H9 (cell line): ENCODE data around the gene KRTCAP2. TPM values are rescaled to one million over a fixed set of nuclear protein-coding genes. Genes with fewer than 3 reads are reported as not detected.
A peak's percentile ranks its signal among the peaks of the same experiment; 100 is the strongest.

Experiments used
- DNase-seq: peaks from one replicate; pipeline ENCODE4 v3.0.0-alpha.2; 2017
- H2AFZ ChIP-seq: one replicate; pipeline ENCODE4 v1.6.1; 2013; ENCODE audit warnings: mild to moderate bottlenecking, low read length, control low read depth, moderate library complexity
- H2AK5ac ChIP-seq: 2 replicates; pipeline ENCODE4 v1.6.1; 2013; ENCODE audit warnings: low read length, control low read depth, mixed read lengths; ENCODE audit not compliant: insufficient read length
- H2BK120ac ChIP-seq: one replicate; pipeline ENCODE4 v1.6.1; 2013; ENCODE audit warnings: low read depth, mild to moderate bottlenecking, low read length, control low read depth, inconsistent platforms; ENCODE audit not compliant: poor library complexity, severe bottlenecking
- H2BK12ac ChIP-seq: 2 replicates; pipeline ENCODE4 v1.6.1; 2013; ENCODE audit warnings: low read length, control low read depth, mixed read lengths, low read depth; ENCODE audit not compliant: insufficient read length
- H2BK15ac ChIP-seq: 2 replicates; pipeline ENCODE4 v1.6.1; 2013; ENCODE audit warnings: low read depth, low read length, control low read depth
- H2BK20ac ChIP-seq: one replicate; pipeline ENCODE4 v1.6.1; 2013; ENCODE audit warnings: low read depth, mild to moderate bottlenecking, low read length, control low read depth, inconsistent platforms; ENCODE audit not compliant: poor library complexity, severe bottlenecking
- H2BK5ac ChIP-seq: 2 replicates; pipeline ENCODE4 v1.6.1; 2013; ENCODE audit warnings: low read length, control low read depth, mixed read lengths; ENCODE audit not compliant: insufficient read length
- H3K14ac ChIP-seq: 2 replicates; pipeline ENCODE4 v1.6.1; 2013; ENCODE audit warnings: low read length, control low read depth; ENCODE audit not compliant: insufficient read depth
- H3K18ac ChIP-seq: 2 replicates; pipeline ENCODE4 v1.6.1; 2013; ENCODE audit warnings: low read depth, mild to moderate bottlenecking, mixed read lengths, low read length, control low read depth; ENCODE audit not compliant: insufficient read length
- H3K23ac ChIP-seq: 2 replicates; pipeline ENCODE4 v1.6.1; 2013; ENCODE audit warnings: low read length, control low read depth, mixed read lengths, low read depth; ENCODE audit not compliant: insufficient read length
- H3K23me2 ChIP-seq: 2 replicates; pipeline ENCODE4 v1.6.1; 2013; ENCODE audit warnings: low read depth, mild to moderate bottlenecking, mixed read lengths, low read length, control low read depth; ENCODE audit not compliant: insufficient read length, poor library complexity, severe bottlenecking
- H3K27ac ChIP-seq: 2 replicates; pipeline ENCODE4 v1.5.1; 2013; ENCODE audit warnings: low read length, control low read depth, mixed read lengths, low read depth; ENCODE audit not compliant: insufficient read length
- H3K27me3 ChIP-seq: 2 replicates; pipeline ENCODE4 v1.6.1; 2013; ENCODE audit warnings: low read length, control low read depth, inconsistent platforms; ENCODE audit not compliant: insufficient read depth
- H3K4ac ChIP-seq: 2 replicates; pipeline ENCODE4 v1.6.1; 2013; ENCODE audit warnings: low read depth, mild to moderate bottlenecking, control low read depth, inconsistent platforms, low read length, moderate library complexity
- H3K4me1 ChIP-seq: 2 replicates; pipeline ENCODE4 v1.6.1; 2013; ENCODE audit warnings: low read length, control low read depth, inconsistent platforms; ENCODE audit not compliant: insufficient read depth
- H3K4me2 ChIP-seq: 2 replicates; pipeline ENCODE4 v1.6.1; 2013; ENCODE audit warnings: low read length, control low read depth, mixed read lengths; ENCODE audit not compliant: insufficient read length, insufficient read depth
- H3K56ac ChIP-seq: 2 replicates; pipeline ENCODE4 v1.6.1; 2013; ENCODE audit warnings: low read depth, mild to moderate bottlenecking, mixed read lengths, low read length, control low read depth; ENCODE audit not compliant: insufficient read length
- H3K79me1 ChIP-seq: 2 replicates; pipeline ENCODE4 v1.6.1; 2013; ENCODE audit warnings: low read depth, mild to moderate bottlenecking, moderate library complexity, low read length, control low read depth, inconsistent platforms; ENCODE audit not compliant: insufficient read depth, poor library complexity, severe bottlenecking
- H3K79me2 ChIP-seq: 2 replicates; pipeline ENCODE4 v1.6.1; 2013; ENCODE audit warnings: low read length, control low read depth, inconsistent platforms; ENCODE audit not compliant: insufficient read depth
- H3K9ac ChIP-seq: 2 replicates; pipeline ENCODE4 v1.6.1; 2013; ENCODE audit warnings: low read length, control low read depth, mixed read lengths; ENCODE audit not compliant: insufficient read length; ENCODE audit errors: extremely low read depth
- H3K9me3 ChIP-seq: one replicate; pipeline ENCODE4 v1.6.1; 2013; ENCODE audit warnings: low read depth, low read length, inconsistent platforms; ENCODE audit not compliant: control insufficient read depth
- H3T11ph ChIP-seq: one replicate; pipeline ENCODE4 v1.6.1; 2013; ENCODE audit warnings: mild to moderate bottlenecking, low read length, control low read depth, inconsistent platforms
- H4K20me1 ChIP-seq: one replicate; pipeline ENCODE4 v1.6.1; 2013; ENCODE audit not compliant: control insufficient read depth, insufficient read length, insufficient read depth
- H4K5ac ChIP-seq: 2 replicates; pipeline ENCODE4 v1.6.1; 2013; ENCODE audit warnings: low read depth, mild to moderate bottlenecking, mixed read lengths, low read length, control low read depth; ENCODE audit not compliant: insufficient read length
- H4K8ac ChIP-seq: replicated peaks from 2 replicates; pipeline ENCODE4 v1.6.1; 2013; ENCODE audit warnings: low read length, control low read depth, mixed read lengths, low read depth; ENCODE audit not compliant: insufficient read length
- H4K91ac ChIP-seq: 2 replicates; pipeline ENCODE4 v1.6.1; 2013; ENCODE audit warnings: low read depth, mild to moderate bottlenecking, moderate library complexity, mixed read lengths, low read length, control low read depth; ENCODE audit not compliant: insufficient read length
- H3K27ac Mint-ChIP-seq, 3 experiments: 2 replicates in 2 of 3; 3 replicates in 1 of 3; pipeline ENCODE4 v1.8.0; 2020 to 2021; ENCODE audit warnings: mixed read lengths in 3 of 3, mild to moderate bottlenecking in 1 of 3, moderate library complexity in 1 of 3
- H3K27me3 Mint-ChIP-seq: 2 replicates; pipeline ENCODE4 v1.8.0; 2021; ENCODE audit warnings: low read depth, mild to moderate bottlenecking, moderate library complexity, mixed read lengths
- H3K36me3 Mint-ChIP-seq, 3 experiments: 2 replicates in 2 of 3; 3 replicates in 1 of 3; pipeline ENCODE4 v1.8.0; 2020 to 2021; ENCODE audit warnings: low read depth in 3 of 3, mixed read lengths in 3 of 3; ENCODE audit not compliant: insufficient read depth in 1 of 3
- H3K4me1 Mint-ChIP-seq, 2 experiments: 2 replicates each; pipeline ENCODE4 v1.8.0; 2020; ENCODE audit warnings: mixed read lengths in 2 of 2
- H3K4me3 Mint-ChIP-seq, 2 experiments: 2 replicates in 1 of 2; 3 replicates in 1 of 2; pipeline ENCODE4 v1.8.0; 2020 to 2021; ENCODE audit warnings: mild to moderate bottlenecking in 2 of 2, mixed read lengths in 2 of 2, moderate library complexity in 1 of 2
- H3K9me3 Mint-ChIP-seq, 2 experiments: 2 replicates in 1 of 2; 3 replicates in 1 of 2; pipeline ENCODE4 v1.8.0; 2020; ENCODE audit warnings: mild to moderate bottlenecking in 2 of 2, mixed read lengths in 2 of 2, moderate library complexity in 1 of 2
- CTCF ChIP-seq: fragments of 200-600 bp; sonication (generic); conservative IDR thresholded peaks from 3 replicates; pipeline ENCODE4 v1.8.0; 2021; ENCODE audit warnings: antibody characterized with exemption, mild to moderate bottlenecking
- WGBS: extraction: QIAGEN DNeasy Blood & Tissue Kit; methylation state at CpG from one replicate; pipeline ENCODE4 v1.1.7; 2013; ENCODE audit warnings: missing lambda C conversion rate, low lambda C conversion rate, mixed read lengths; ENCODE audit not compliant: insufficient read length; ENCODE audit errors: extremely low coverage; 5-methylcytosine and 5-hydroxymethylcytosine counted together
- total RNA-seq: library from RNA; stranded (reverse); gene quantifications from 2 replicates; pipeline ENCODE4 v1.2.1, GENCODE V29; 2021

KRTCAP2 gene
- total RNA-seq, 1 experiment from 2014 or later = 149 TPM

- Histone ChIP-seq H3K9me3 (no peaks in the 10 kb centered on the region), H3K23ac (no peak overlapping the region), H3K79me2 (no peaks in the 10 kb centered on the region), H4K91ac (no peak overlapping the region), H2BK5ac (no peak overlapping the region), H3K56ac (no peak overlapping the region), H3K4me1 (peaks cover 3% of the 10 kb centered on the region), H2AK5ac (no peak overlapping the region), H3K4ac (no peak overlapping the region), H2AFZ (no peak overlapping the region), H3T11ph (no peak overlapping the region), H3K79me1 (no peaks in the 10 kb centered on the region), H4K8ac (no peak overlapping the region), H4K20me1 (no peaks in the 10 kb centered on the region), H2BK15ac (no peak overlapping the region), H3K4me2 (no peak overlapping the region), H2BK120ac (no peak overlapping the region), H2BK20ac (no peak overlapping the region), H2BK12ac (no peak overlapping the region), H3K9ac (no peak overlapping the region), H3K14ac (no peak overlapping the region), H3K27me3 (no peaks in the 10 kb centered on the region), H3K23me2 (no peaks in the 10 kb centered on the region), H3K27ac (no peak overlapping the region), H4K5ac (no peak overlapping the region), H3K18ac (no peak overlapping the region)
- no peak for DNase-seq
- Mint-ChIP-seq H3K9me3 (peaks cover 0 to 2% of the 10 kb centered on the region in 2 experiments; a peak in 1 of 5 replicates), H3K4me3 (no peak overlapping the region; a peak in 1 of 5 replicates), H3K27ac (peak overlapping the region in 2 of 3 experiments; percentile 17 to 82; a peak in 3 of 7 replicates), H3K4me1 (peaks cover 23 to 38% of the 10 kb centered on the region in 2 experiments), H3K27me3 (peaks cover 3% of the 10 kb centered on the region), H3K36me3 (peaks cover 3 to 21% (median 17%) of the 10 kb centered on the region in 3 experiments; a peak in 6 of 7 replicates)
- WGBS = no CpG with 5 or more reads among the region's 16 CpGs
- no peak for TF ChIP-seq CTCF
These were observed 14.4 kb upstream of the KRTCAP2 start for GRCh38 chr1:155187456-155187891.
